Neural crest cell (in vitro differentiated cells): ENCODE data around the gene LCNL1. TPM values are rescaled to one million over a fixed set of nuclear protein-coding genes. Genes with fewer than 3 reads are reported as not detected.
A peak's percentile ranks its signal among the peaks of the same experiment; 100 is the strongest.

Source experiments
- DNase-seq: peaks from one replicate; pipeline ENCODE4 v3.0.0; 2021; ENCODE audit warnings: low read depth, mixed read lengths, low spot score
- H3K27ac Mint-ChIP-seq: one replicate; pipeline ENCODE4 v1.8.0; 2021; ENCODE audit warnings: mild to moderate bottlenecking, mixed read lengths; ENCODE audit not compliant: unreplicated experiment
- H3K27me3 Mint-ChIP-seq: 2 replicates; pipeline ENCODE4 v1.8.0; 2021; ENCODE audit warnings: low read depth, mild to moderate bottlenecking, mixed read lengths
- H3K36me3 Mint-ChIP-seq: 2 replicates; pipeline ENCODE4 v1.8.0; 2021; ENCODE audit warnings: low read depth, mild to moderate bottlenecking, mixed read lengths
- H3K4me1 Mint-ChIP-seq: 2 replicates; pipeline ENCODE4 v1.8.0; 2021; ENCODE audit warnings: mixed read lengths
- H3K4me3 Mint-ChIP-seq: one replicate; pipeline ENCODE4 v1.8.0; 2021; ENCODE audit warnings: mild to moderate bottlenecking, mixed read lengths
- H3K9me3 Mint-ChIP-seq: 2 replicates; pipeline ENCODE4 v1.8.0; 2021; ENCODE audit warnings: mixed read lengths
- total RNA-seq: library from RNA; stranded (reverse); gene quantifications from 2 replicates; pipeline ENCODE4 v1.2.1, GENCODE V29; 2021
- TF ChIP-seq, protein P1 (sequence below): fragments of 200-600 bp; sonication (generic); conservative IDR thresholded peaks from 2 replicates; pipeline ENCODE4 v1.5.0; 2021; ENCODE audit warnings: antibody characterized with exemption, mild to moderate bottlenecking

LCNL1 gene
- total RNA-seq, 1 donor from 2014 or later, result not detected

DNA sequence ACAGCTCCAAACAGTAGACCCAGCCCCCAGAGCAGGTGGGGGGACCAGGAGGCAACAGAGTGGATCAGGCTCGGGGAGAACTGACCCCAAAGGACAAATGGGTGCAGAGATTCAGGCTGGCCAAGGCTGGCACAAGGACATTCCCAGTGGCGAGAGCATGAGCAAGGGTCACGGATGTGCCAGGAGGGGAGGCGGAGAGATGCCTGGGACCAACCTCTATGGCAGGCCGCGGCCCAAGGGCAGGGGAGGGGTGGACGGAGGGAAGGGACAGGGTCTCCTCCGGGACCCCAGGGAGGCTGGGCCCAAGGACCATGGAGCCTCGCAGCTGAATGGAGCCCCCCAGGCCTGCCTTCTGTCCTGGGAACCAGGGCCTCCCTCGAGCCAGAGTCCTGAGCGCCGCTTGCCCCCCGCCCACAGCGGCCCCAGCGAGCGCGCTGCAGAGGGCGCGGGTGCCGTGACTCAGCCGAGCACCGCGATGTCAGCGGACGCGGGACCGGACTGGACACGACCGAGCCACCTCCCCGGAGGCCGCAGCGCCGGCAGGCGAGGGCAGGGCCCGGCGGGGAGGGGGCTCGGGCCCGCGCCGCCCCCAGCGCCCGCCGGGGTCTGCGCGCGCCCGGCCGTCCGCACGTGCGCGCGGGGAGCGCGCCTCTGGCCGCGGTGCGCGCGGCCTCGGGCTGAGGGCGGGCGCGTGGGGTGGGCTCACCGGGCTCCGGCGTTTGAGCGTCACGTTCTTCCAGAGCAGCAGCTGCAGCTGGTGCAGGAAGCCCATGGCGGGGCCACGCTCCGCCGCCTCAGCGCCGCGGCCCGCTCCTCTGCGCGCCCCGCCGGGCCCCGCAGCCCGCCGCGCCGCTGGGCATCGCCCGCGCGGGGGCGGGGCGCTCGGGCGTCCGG lies 44.8 kb downstream of the LCNL1 start, which contains the start of gene ABCA2:
Gene ABCA2, minus strand, starts transcription at position 869 of the 894 bp plus-strand sequence. Its CDS starts 97 bp downstream, at position 772.
- no peak within 1 kb of the TSS for H3K27ac Mint-ChIP-seq
- peak; percentile 28 for DNase-seq
- H3K36me3 Mint-ChIP-seq, result no peaks in the 10 kb centered on the region
- H3K9me3 Mint-ChIP-seq, result no peaks in the 10 kb centered on the region
- H3K4me3 Mint-ChIP-seq, result peak within 1 kb of the TSS; percentile 84
- no peaks in the 10 kb centered on the region for H3K27me3 Mint-ChIP-seq
- TF ChIP-seq, protein P1, sequence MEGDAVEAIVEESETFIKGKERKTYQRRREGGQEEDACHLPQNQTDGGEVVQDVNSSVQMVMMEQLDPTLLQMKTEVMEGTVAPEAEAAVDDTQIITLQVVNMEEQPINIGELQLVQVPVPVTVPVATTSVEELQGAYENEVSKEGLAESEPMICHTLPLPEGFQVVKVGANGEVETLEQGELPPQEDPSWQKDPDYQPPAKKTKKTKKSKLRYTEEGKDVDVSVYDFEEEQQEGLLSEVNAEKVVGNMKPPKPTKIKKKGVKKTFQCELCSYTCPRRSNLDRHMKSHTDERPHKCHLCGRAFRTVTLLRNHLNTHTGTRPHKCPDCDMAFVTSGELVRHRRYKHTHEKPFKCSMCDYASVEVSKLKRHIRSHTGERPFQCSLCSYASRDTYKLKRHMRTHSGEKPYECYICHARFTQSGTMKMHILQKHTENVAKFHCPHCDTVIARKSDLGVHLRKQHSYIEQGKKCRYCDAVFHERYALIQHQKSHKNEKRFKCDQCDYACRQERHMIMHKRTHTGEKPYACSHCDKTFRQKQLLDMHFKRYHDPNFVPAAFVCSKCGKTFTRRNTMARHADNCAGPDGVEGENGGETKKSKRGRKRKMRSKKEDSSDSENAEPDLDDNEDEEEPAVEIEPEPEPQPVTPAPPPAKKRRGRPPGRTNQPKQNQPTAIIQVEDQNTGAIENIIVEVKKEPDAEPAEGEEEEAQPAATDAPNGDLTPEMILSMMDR, result no peak
- peaks cover 13% of the 10 kb centered on the region for H3K4me1 Mint-ChIP-seq

DNA sequence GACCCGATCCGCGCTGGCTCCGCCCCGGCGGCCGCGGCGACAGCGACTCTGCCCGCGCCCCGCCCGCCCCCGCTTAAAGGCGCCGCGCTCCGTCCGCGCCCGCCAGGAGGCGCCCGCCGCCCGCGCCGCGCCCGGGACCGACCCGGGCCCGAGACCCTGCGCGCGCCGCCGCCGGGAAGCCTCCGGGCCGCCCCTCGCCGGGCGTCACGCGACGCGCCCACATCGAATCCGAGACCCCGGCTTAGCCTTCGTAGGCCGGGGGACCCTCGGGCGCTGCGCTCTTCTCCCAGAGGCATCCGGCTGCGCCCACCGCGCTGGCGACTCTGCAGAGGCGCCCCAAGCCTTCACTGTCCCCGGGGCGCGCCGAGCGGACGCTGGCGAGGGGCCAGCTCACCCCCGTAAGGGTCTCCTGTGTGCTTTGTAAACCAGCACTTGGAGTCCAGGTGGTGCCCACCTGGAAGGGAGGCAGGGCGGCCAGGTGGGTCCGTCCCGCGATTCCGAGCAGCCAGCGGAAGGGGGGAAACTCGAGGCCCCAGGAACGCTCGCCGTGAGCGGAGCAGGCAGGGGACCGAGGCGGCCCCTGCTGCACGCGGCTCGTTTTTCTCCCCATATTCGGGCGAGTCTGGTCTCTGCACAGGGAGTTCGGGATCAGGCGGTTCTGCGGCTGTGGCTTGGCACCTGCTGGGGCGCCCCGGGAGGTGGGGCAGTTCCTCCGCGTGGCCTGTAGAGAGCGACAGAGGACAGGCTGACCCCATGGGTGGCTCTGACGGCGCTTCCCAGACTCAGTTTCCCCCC lies 45.7 kb downstream of the LCNL1 start:
- Mint-ChIP-seq H3K4me1 (peaks cover 8% of the 10 kb centered on the region), H3K4me3 (peak overlapping the region; percentile 76), H3K27me3 (no peaks in the 10 kb centered on the region), H3K9me3 (no peaks in the 10 kb centered on the region), H3K36me3 (no peaks in the 10 kb centered on the region), H3K27ac (no peak overlapping the region)
- DNase-seq, result peak; percentile 57
- TF ChIP-seq, protein P1, result peak; percentile 33

DNA sequence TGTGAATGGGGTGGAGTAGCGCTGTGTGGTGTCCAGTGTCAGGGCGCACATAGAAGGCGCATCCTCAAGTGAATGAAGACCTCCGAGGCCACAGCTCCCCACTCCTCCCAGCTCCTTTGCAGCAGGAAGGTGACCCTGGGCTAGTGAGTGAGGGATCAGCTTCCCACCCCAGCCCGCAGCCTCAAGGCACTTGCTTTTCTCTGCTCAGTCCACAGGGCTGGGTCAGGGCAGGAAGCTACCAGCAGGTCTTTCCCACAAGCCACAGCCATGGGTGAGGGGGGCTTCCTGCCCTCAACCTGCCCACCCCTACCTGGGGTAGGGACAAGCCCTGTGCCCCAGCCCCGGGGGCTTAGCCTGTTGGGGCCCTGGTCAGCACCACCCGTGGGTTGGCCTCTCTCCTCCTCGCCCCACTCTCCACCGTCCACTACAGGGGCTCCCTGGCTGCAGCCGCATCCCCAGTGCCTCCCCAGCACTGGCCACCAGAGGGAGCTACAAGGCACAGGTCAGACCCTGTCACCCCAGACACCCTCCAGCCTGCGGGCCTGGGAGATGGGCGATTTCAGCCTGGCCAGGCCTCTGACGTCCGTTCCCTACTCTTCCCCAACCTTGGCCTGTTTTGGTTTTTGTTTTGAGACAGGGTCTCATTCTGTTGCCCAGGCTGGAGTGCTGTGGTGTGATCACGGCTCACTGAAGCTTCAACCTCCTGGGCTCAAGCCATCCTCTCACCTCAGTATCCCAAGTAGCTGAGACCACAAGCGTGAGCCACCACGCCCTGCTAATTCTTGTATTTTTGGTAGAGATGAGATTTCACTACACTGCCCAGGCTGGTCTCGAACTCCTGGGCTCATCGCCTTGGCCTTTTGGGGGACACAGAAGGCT lies 46.5 kb downstream of the LCNL1 start:
- H3K36me3 Mint-ChIP-seq, result no peaks in the 10 kb centered on the region
- TF ChIP-seq, protein P1, result peak; percentile 85
- peak overlapping the region; percentile 76 for H3K4me3 Mint-ChIP-seq
- peaks cover 8% of the 10 kb centered on the region for H3K4me1 Mint-ChIP-seq
- H3K9me3 Mint-ChIP-seq, result no peaks in the 10 kb centered on the region
- H3K27ac Mint-ChIP-seq, result no peak overlapping the region
- peak; percentile 89 for DNase-seq
- no peaks in the 10 kb centered on the region for H3K27me3 Mint-ChIP-seq

DNA sequence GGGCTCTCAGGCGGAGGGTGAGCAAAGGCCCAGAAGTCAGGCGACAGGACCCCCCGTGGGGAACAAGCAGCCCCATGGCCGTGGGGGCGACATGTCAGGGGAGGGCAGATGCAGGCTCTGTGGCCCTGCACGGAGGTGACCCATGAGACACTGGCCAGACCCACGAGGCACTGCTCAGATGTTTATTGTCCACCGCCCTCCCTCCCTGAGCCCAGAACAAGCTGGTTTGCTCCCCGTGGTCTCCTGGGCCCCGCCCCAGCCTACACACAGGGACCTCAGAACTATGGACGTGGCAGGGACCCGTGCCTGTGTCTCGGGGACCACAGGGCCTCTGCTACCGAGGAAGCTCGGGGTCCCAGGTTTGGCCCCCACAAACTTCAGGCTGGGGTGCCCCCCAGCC lies 47.2 kb downstream of the LCNL1 start:
- no peak for DNase-seq
- TF ChIP-seq, protein P1, result no peak
- H3K36me3 Mint-ChIP-seq, result no peaks in the 10 kb centered on the region
- peaks cover 8% of the 10 kb centered on the region for H3K4me1 Mint-ChIP-seq
- peak overlapping the region; percentile 76 for H3K4me3 Mint-ChIP-seq
- no peak overlapping the region for H3K27ac Mint-ChIP-seq
- no peaks in the 10 kb centered on the region for H3K9me3 Mint-ChIP-seq
- H3K27me3 Mint-ChIP-seq, result no peaks in the 10 kb centered on the region
